Measurements from ENCODE around the gene IL17RC.

DNA sequence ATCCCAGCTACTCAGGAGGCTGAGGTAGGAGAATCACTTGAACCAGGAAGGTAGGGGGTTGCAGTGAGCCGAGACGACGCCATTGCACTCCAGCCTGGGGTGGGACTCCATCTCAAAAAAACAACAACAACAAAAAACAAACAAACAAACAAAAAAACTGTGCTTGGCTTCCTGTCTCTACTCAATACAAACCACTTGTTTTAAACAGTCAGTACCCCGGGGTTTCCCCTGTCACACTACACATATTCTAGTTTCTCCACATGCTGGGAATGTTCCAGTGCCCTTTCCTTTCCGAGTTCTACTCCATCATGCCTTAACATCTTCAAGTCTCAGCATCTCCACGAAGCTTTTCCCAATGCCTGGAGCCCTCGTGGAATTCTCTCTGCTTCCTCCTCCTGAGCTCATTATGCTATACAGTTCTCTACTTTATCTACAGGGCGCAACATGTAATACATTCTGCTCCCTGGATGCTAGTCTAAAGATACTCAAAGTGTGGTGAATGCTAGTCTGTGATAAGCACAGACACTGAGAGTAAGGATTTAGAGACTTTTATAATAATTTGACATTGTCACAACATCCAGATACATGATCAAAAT is 61.9 kb downstream of the IL17RC start:
- TF ChIP-seq POLR2A (IDR thresholded peaks at IDR 0.05): no peak
- TF ChIP-seq, protein P1, sequence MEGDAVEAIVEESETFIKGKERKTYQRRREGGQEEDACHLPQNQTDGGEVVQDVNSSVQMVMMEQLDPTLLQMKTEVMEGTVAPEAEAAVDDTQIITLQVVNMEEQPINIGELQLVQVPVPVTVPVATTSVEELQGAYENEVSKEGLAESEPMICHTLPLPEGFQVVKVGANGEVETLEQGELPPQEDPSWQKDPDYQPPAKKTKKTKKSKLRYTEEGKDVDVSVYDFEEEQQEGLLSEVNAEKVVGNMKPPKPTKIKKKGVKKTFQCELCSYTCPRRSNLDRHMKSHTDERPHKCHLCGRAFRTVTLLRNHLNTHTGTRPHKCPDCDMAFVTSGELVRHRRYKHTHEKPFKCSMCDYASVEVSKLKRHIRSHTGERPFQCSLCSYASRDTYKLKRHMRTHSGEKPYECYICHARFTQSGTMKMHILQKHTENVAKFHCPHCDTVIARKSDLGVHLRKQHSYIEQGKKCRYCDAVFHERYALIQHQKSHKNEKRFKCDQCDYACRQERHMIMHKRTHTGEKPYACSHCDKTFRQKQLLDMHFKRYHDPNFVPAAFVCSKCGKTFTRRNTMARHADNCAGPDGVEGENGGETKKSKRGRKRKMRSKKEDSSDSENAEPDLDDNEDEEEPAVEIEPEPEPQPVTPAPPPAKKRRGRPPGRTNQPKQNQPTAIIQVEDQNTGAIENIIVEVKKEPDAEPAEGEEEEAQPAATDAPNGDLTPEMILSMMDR (IDR thresholded peaks at IDR 0.05): no peak
